ENCODE measurements around the gene CD79B. TPM values are rescaled to one million over a fixed set of nuclear protein-coding genes. Genes with fewer than 3 reads are reported as not detected.

The CD79B gene
- total RNA-seq, 1 donor from 2014 or later: 0.25 TPM

DNA sequence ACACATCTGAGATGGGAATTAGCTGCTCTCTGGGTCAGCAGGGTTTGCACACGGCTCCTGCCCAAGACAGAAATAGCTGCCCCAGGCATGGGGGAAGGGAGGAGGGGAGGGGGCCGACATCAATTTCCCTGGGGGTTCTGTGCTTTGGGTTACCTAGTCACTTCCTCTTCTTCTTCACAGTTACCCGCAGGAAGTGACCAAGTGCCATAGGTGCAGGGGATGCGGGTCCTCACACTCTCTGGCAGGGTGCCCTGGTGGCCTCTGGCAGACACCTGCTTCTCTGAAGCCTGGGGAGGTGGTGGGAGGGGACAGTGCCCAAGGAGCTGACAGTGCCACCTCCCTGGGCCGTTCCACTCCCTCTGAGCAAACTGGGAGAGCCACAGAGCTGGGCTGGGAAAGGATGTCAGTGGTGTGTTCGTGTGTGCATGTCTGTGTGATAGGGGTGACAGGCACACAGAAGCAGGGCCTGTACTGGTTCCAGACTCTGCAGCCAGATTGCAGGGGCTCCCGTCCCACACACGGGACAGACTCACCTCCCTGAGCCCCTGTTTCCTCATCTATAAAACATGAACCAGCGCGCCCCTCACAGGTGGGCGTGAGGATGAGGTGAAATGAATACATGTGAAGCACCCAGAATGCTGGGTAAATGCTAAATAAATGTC lies 22.4 kb upstream of the CD79B start:
- DNase-seq (ENCODE audit: low read depth) (no peak), FAIRE-seq (no peak)
- H2AFZ ChIP-seq (ENCODE audit: low read depth, low read length): no peak overlapping the region

GRCh38 chr17:63950940-63951907 lies 19.1 kb upstream of the CD79B start:
- no peaks in the 10 kb centered on the region for H3K36me3 Mint-ChIP-seq (ENCODE audit: low read depth, unreplicated experiment)
- H3K27me3 ChIP-seq (ENCODE audit: insufficient read depth, low read length): peaks cover 3% of the 10 kb centered on the region
- no peaks in the 10 kb centered on the region for H3K36me3 ChIP-seq (ENCODE audit: insufficient read depth, low read length)
- no peak overlapping the region for H3K9ac ChIP-seq (ENCODE audit: low read length)
- H4K20me1 ChIP-seq (ENCODE audit: insufficient read depth, low read length): no peaks in the 10 kb centered on the region
- no peak for FAIRE-seq
- no peak for DNase-seq (ENCODE audit: low read depth)
- peaks cover 2% of the 10 kb centered on the region for H3K4me1 Mint-ChIP-seq (ENCODE audit: low read depth, unreplicated experiment)
- no peaks in the 10 kb centered on the region for H3K79me2 ChIP-seq (ENCODE audit: insufficient read depth, low read length)
- H3K9me3 Mint-ChIP-seq (ENCODE audit: unreplicated experiment): no peaks in the 10 kb centered on the region
- no peak for TF ChIP-seq EZH2 (IDR thresholded peaks at IDR 0.05; ENCODE audit: insufficient read depth, low read length)
- peak; percentile 7 for TF ChIP-seq CTCF (IDR thresholded peaks at IDR 0.05; ENCODE audit: insufficient read depth, low read depth, low read length)
- no peak overlapping the region for H3K27ac ChIP-seq (ENCODE audit: low read depth, low read length)
- peaks cover 29% of the 10 kb centered on the region for H3K27me3 Mint-ChIP-seq (ENCODE audit: low read depth, unreplicated experiment)
- H2AFZ ChIP-seq (ENCODE audit: low read depth, low read length): no peak overlapping the region
- H3K4me3 ChIP-seq (ENCODE audit: insufficient read depth, low read depth, low read length): no peak overlapping the region
- no peak overlapping the region for H3K4me2 ChIP-seq (ENCODE audit: low read length)
- H3K27ac Mint-ChIP-seq (ENCODE audit: unreplicated experiment): no peak overlapping the region
- H3K4me1 ChIP-seq (ENCODE audit: insufficient read depth, low read length): no peaks in the 10 kb centered on the region
- H3K4me3 Mint-ChIP-seq (ENCODE audit: unreplicated experiment): no peak overlapping the region
- no peaks in the 10 kb centered on the region for H3K9me3 ChIP-seq (ENCODE audit: insufficient read depth, low read depth, low read length)

More for the DNA sequence above, 22.4 kb upstream of the CD79B start:
- H3K4me3 Mint-ChIP-seq (ENCODE audit: unreplicated experiment): no peak overlapping the region
- Histone ChIP-seq H3K27me3 (ENCODE audit: insufficient read depth, low read length) (peaks cover 3% of the 10 kb centered on the region), H3K9me3 (ENCODE audit: insufficient read depth, low read depth, low read length) (no peaks in the 10 kb centered on the region), H3K4me3 (ENCODE audit: insufficient read depth, low read depth, low read length) (no peak overlapping the region), H3K4me2 (ENCODE audit: low read length) (no peak overlapping the region), H4K20me1 (ENCODE audit: insufficient read depth, low read length) (no peaks in the 10 kb centered on the region), H3K36me3 (ENCODE audit: insufficient read depth, low read length) (no peaks in the 10 kb centered on the region), H3K9ac (ENCODE audit: low read length) (no peak overlapping the region), H3K4me1 (ENCODE audit: insufficient read depth, low read length) (no peaks in the 10 kb centered on the region), H3K79me2 (ENCODE audit: insufficient read depth, low read length) (no peaks in the 10 kb centered on the region), H3K27ac (ENCODE audit: low read depth, low read length) (no peak overlapping the region)
- no peaks in the 10 kb centered on the region for H3K36me3 Mint-ChIP-seq (ENCODE audit: low read depth, unreplicated experiment)
- H3K9me3 Mint-ChIP-seq (ENCODE audit: unreplicated experiment): no peaks in the 10 kb centered on the region
- TF ChIP-seq EZH2 (IDR thresholded peaks at IDR 0.05; ENCODE audit: insufficient read depth, low read length) (no peak), CTCF (IDR thresholded peaks at IDR 0.05; ENCODE audit: insufficient read depth, low read depth, low read length) (no peak)
- H3K4me1 Mint-ChIP-seq (ENCODE audit: low read depth, unreplicated experiment): peaks cover 6% of the 10 kb centered on the region
- no peak overlapping the region for H3K27ac Mint-ChIP-seq (ENCODE audit: unreplicated experiment)
- peaks cover 27% of the 10 kb centered on the region for H3K27me3 Mint-ChIP-seq (ENCODE audit: low read depth, unreplicated experiment)

Data from astrocyte (in vitro differentiated cells and primary cell).